Measurements from ENCODE around the gene ZFPM1.

Gene ZFPM1

GRCh38 chr16:88435437-88436355 is 17.4 kb upstream of the ZFPM1 start:
- DNase-seq: no peak

DNA sequence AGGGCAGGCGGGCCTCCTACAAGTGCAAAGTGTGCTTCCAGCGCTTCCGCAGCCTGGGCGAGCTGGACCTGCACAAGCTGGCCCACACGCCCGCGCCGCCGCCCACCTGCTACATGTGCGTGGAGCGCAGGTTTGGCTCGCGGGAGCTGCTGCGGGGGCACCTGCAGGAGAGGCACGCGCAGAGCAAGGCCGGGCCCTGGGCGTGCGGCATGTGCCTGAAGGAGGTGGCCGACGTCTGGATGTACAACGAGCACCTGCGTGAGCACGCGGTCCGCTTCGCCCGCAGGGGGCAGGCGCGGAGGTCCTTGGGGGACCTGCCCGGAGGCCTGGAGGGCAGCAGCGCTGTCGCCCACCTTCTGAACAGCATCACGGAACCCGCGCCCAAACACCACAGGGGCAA is 16.3 kb upstream of the ZFPM1 start:
- no peak for DNase-seq

DNA sequence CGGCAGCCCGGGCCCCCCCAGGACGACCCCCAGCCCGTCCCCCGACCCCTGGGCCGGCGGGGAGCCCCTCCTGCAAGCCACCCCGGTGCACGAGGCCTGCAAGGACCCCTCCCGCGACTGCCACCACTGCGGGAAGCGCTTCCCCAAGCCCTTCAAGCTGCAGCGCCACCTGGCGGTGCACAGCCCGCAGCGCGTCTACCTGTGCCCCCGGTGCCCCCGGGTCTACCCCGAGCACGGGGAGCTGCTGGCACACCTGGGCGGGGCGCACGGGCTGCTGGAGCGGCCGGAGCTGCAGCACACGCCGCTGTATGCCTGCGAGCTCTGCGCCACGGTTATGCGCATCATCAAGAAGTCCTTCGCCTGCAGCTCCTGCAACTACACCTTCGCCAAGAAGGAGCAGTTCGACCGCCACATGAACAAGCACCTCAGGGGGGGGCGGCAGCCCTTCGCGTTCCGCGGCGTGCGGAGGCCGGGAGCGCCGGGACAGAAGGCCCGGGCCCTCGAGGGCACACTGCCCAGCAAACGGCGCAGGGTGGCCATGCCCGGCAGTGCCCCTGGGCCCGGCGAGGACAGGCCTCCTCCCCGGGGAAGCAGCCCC is 15.6 kb upstream of the ZFPM1 start:
- DNase-seq: peak; percentile 62

GRCh38 chr16:88438084-88438870 is 14.8 kb upstream of the ZFPM1 start:
- no peak for DNase-seq

DNA sequence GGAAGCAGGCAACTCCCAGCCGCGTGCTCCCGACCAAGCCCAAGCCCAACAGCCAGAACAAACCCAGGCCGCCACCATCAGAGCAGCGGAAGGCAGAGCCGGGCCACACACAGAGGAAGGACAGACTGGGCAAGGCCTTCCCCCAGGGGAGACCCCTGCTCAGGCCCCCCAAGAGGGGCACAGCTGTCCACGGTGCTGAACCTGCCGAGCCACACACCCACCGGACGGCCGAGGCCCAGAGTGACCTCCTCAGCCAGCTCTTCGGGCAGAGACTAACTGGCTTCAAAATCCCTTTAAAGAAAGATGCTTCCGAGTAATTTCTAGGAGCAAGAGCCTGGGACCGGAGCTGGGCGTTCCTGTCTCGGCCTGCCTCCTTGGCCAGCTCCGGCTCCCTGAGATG is 14.1 kb upstream of the ZFPM1 start:
- no peak for DNase-seq

DNA sequence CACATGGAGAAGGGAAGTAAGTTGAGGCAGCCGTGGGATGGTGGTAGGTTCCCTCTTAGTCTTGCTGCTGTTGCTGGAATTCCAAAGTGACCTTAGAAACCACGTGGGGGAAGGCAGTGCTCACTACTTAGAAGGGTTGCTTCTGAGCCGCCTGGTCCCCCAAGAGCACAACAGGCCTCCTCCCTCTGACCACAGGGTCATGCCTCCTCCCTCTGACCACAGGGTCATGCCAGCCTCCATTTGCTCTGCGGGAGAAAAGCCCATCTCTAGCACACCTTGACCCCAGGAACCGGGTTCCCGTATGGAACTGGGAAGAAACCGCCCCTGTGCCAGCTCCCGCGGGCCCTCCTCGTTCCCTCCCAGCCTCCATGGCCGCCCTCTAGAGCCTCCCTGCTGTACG is 13.4 kb upstream of the ZFPM1 start:
- no peak for DNase-seq

DNA sequence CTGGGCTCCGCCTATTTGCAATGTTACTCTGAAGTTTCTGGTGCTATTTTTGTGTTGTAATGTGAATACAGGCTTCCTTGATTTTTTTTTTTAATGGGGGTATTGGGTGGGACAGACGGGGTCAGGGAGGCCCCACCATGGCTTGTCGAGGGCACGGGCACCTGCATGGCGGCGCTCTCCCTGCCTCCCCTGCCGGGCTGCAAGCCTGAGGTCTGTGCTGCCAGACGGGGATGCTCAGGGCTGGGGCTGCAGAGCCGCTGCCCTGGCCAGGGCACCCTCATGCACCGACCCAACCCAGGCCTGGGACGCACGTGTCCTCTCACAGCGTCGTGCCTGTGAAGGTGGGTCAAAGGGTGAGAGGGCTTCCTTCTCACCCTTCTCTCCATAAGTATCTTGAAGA is 13.0 kb upstream of the ZFPM1 start:
- no peak for DNase-seq

- no peak for DNase-seq
Measured at GRCh38 chr16:88440686-88441405, 12.2 kb upstream of the ZFPM1 start.

GRCh38 chr16:88441460-88441859 is 11.6 kb upstream of the ZFPM1 start:
- DNase-seq: no peak

- DNase-seq: peak; percentile 72
Measured at GRCh38 chr16:88442383-88442726, 10.7 kb upstream of the ZFPM1 start.

GRCh38 chr16:88442727-88443576 is 10.1 kb upstream of the ZFPM1 start:
- DNase-seq: peak; percentile 84

GRCh38 chr16:88444826-88445582 is 8.1 kb upstream of the ZFPM1 start:
- peak; percentile 54 for DNase-seq

DNA sequence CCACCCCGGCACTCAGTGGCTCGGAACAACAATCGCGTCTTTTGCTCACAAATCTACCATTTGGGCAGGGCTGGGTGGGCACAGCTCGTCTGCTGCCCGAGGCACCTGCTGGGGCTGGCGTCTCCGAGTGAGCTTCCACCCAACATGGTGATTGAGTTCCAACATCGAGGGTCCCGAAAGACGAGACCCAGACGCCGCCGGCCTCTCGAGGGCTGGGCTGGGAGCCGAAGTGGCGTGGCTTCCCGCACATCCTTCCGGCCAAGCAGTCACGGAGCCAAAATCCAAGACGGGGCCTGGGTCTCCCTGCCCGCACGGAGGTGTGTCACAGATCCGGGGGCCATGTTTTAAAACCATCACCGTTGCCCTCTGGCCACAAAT is 7.5 kb upstream of the ZFPM1 start:
- DNase-seq: no peak

DNA sequence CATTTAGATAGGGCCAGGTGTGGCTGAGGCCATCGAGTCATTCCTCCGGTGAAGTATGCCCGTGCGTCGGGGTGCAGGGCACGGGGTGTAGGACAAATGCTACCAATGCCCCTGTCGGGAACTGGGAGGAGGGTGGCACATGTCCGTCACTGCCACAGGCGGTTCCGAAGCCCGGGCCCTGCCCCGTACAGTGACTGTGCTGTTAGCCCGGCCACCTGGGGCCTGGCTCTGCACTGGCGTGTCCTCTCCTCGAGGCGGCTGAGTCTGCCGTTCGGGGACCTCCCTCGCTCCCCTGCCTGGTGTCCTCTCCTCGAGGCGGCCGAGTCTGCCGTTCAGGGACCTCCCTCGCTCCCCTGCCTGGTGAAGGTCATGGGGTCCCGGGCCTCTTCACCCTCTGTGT is 7.0 kb upstream of the ZFPM1 start:
- no peak for DNase-seq

- DNase-seq: no peak
Measured at GRCh38 chr16:88446736-88447135, 6.3 kb upstream of the ZFPM1 start.

GRCh38 chr16:88447881-88448280 is 5.2 kb upstream of the ZFPM1 start:
- DNase-seq: no peak

- peak; percentile 81 for DNase-seq
Measured at GRCh38 chr16:88448461-88449266, 4.4 kb upstream of the ZFPM1 start.

DNA sequence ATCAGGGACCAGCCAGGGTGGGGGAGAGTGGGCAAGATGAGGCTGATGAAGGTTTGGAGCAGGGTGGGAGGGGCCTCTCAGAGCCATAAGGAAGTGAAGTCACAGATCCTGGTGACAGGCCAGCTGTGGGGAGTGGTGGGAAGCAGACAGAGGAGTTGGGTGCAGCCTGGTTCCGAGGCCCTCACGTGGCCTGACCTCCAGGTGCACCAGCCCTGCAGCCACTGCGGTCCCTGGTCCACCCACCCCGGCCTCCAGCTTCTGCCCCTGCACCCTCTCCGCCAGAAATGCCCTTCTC is 3.9 kb upstream of the ZFPM1 start:
- DNase-seq: peak; percentile 32

GRCh38 chr16:88451586-88452481 is 1.2 kb upstream of the ZFPM1 start:
- DNase-seq: peak; percentile 34

Data from NCI-H69 (cell line).